Measurements from ENCODE around the gene COG2. TPM values are rescaled to one million over a fixed set of nuclear protein-coding genes. Genes with fewer than 3 reads are reported as not detected.
A peak's percentile ranks its signal among the peaks of the same experiment; 100 is the strongest.

Gene COG2
- total and polyA plus RNA-seq, 2 of the 13 experiments (the other 11 are each of a cell fraction or from before 2014, with no cell fraction given): 16.8 to 36.3 TPM

DNA sequence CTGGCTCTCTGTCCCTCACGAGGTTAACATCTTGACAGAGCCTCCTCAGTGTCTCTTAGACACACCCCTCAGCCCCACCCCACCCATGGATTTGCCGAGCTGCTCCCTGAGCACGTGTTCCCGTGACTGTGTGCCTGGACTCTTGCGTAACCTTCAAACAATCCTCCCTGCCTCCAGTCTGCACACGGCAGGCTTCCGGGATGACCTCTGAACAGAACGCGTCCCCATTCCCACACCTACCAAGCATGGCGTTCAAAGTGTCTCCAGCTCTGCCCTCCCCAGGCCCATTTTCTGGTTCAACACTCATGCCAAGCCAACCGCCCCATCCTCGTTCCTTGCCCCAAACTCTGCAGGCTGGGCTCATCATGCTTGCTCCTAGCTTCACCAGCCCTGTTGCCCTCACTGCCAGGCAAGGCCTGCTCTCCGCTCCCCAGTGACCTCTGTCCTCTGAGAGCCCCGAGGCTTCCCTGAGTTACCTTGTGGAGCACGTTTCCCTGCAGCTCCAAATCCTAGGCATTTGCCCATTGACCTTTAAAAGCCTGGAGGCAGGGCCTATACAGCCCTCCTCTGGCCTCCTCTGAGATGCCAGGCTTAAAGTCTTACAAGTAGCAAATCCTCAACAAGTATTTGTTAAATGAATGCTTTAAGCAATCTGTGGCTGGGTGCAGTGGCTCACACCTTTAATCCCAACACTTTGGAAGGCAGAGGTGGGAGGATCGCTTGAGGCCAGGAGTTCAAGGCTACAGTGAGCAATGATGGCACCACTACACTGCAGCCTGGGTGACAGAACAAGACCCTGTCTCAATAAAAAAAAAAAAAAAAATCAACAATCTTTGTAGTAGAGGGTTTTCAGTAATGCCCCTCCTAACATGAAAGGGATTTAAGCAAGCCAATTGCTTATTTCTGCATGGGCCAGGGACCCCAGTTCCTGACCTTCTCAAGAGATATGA is 66.6 kb downstream of the COG2 start (continued):
- TF ChIP-seq, protein P1, sequence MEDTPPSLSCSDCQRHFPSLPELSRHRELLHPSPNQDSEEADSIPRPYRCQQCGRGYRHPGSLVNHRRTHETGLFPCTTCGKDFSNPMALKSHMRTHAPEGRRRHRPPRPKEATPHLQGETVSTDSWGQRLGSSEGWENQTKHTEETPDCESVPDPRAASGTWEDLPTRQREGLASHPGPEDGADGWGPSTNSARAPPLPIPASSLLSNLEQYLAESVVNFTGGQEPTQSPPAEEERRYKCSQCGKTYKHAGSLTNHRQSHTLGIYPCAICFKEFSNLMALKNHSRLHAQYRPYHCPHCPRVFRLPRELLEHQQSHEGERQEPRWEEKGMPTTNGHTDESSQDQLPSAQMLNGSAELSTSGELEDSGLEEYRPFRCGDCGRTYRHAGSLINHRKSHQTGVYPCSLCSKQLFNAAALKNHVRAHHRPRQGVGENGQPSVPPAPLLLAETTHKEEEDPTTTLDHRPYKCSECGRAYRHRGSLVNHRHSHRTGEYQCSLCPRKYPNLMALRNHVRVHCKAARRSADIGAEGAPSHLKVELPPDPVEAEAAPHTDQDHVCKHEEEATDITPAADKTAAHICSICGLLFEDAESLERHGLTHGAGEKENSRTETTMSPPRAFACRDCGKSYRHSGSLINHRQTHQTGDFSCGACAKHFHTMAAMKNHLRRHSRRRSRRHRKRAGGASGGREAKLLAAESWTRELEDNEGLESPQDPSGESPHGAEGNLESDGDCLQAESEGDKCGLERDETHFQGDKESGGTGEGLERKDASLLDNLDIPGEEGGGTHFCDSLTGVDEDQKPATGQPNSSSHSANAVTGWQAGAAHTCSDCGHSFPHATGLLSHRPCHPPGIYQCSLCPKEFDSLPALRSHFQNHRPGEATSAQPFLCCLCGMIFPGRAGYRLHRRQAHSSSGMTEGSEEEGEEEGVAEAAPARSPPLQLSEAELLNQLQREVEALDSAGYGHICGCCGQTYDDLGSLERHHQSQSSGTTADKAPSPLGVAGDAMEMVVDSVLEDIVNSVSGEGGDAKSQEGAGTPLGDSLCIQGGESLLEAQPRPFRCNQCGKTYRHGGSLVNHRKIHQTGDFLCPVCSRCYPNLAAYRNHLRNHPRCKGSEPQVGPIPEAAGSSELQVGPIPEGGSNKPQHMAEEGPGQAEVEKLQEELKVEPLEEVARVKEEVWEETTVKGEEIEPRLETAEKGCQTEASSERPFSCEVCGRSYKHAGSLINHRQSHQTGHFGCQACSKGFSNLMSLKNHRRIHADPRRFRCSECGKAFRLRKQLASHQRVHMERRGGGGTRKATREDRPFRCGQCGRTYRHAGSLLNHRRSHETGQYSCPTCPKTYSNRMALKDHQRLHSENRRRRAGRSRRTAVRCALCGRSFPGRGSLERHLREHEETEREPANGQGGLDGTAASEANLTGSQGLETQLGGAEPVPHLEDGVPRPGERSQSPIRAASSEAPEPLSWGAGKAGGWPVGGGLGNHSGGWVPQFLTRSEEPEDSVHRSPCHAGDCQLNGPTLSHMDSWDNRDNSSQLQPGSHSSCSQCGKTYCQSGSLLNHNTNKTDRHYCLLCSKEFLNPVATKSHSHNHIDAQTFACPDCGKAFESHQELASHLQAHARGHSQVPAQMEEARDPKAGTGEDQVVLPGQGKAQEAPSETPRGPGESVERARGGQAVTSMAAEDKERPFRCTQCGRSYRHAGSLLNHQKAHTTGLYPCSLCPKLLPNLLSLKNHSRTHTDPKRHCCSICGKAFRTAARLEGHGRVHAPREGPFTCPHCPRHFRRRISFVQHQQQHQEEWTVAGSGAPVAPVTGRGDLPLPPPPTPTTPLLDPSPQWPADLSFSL (CRISPR knock-in tag; IDR thresholded peaks at IDR 0.05): no peak
- no peak for TF ChIP-seq NFE2 (CRISPR knock-in tag; IDR thresholded peaks at IDR 0.05)
- TF ChIP-seq ZFP36L2 (CRISPR knock-in tag; IDR thresholded peaks at IDR 0.05): no peak
- TF ChIP-seq ZSCAN5A (CRISPR knock-in tag; IDR thresholded peaks at IDR 0.05; ENCODE audit: borderline replicate concordance): peak; percentile 96; the same call in 1 of the 2 replicates
- TF ChIP-seq ARNT (IDR thresholded peaks at IDR 0.05): no peak
- no peak for TF ChIP-seq SRSF1 (optimal IDR thresholded peaks at IDR 0.05; ENCODE audit: low read depth, low read length)
- TF ChIP-seq ZNF670 (CRISPR knock-in tag; IDR thresholded peaks at IDR 0.05; ENCODE audit: borderline replicate concordance): peak; percentile 89
- 0 out of 2 replicates have a peak, but pooled peaks have one; percentile 60 for TF ChIP-seq AHR (CRISPR knock-in tag; IDR thresholded peaks at IDR 0.05)
- peak; percentile 91 for TF ChIP-seq KDM3A (CRISPR knock-in tag; IDR thresholded peaks at IDR 0.05; ENCODE audit: low read depth)
- no peak for TF ChIP-seq RARG (CRISPR knock-in tag; IDR thresholded peaks at IDR 0.05; ENCODE audit: low read depth)
- TF ChIP-seq CENPX (CRISPR knock-in tag; IDR thresholded peaks at IDR 0.05): no peak
- TF ChIP-seq MYC (CRISPR knock-in tag; IDR thresholded peaks at IDR 0.05; ENCODE audit: borderline replicate concordance): peak; percentile 98
- no peak for TF ChIP-seq SMARCE1 (IDR thresholded peaks at IDR 0.05; ENCODE audit: borderline replicate concordance)
- peak; percentile 72; the same call in 1 of the 2 replicates for TF ChIP-seq ZNF329 (CRISPR knock-in tag; IDR thresholded peaks at IDR 0.05; ENCODE audit: low read depth)
- peak; percentile 66 for TF ChIP-seq HNF1B (CRISPR knock-in tag; IDR thresholded peaks at IDR 0.05)
- 0 out of 2 replicates have a peak, but pooled peaks have one; percentile 53 for TF ChIP-seq DNMT1 (CRISPR knock-in tag; IDR thresholded peaks at IDR 0.05)
- TF ChIP-seq SNAI1 (CRISPR knock-in tag; IDR thresholded peaks at IDR 0.05; ENCODE audit: borderline replicate concordance): no peak
- TF ChIP-seq KDM6A (CRISPR knock-in tag; IDR thresholded peaks at IDR 0.05; ENCODE audit: low read depth): peak; percentile 79
- no peak for TF ChIP-seq ZNF10 (CRISPR knock-in tag; IDR thresholded peaks at IDR 0.05; ENCODE audit: borderline replicate concordance, low read depth)
- TF ChIP-seq ZNF83 (CRISPR knock-in tag; IDR thresholded peaks at IDR 0.05; ENCODE audit: borderline replicate concordance): no peak
- no peak for TF ChIP-seq FOXK2 (IDR thresholded peaks at IDR 0.05)
